GM21723 (cell line): ENCODE results near the gene ARRDC3.
A peak's percentile ranks its signal among the peaks of the same experiment; 100 is the strongest.

ENCODE experiments used
- ATAC-seq: cut with Tn5 transposase; IDR thresholded peaks from one replicate; pipeline ENCODE4 v1.9.1; 2021; ENCODE audit warnings: mild to moderate bottlenecking, moderate library complexity; ENCODE audit not compliant: unreplicated experiment

ARRDC3 gene

DNA sequence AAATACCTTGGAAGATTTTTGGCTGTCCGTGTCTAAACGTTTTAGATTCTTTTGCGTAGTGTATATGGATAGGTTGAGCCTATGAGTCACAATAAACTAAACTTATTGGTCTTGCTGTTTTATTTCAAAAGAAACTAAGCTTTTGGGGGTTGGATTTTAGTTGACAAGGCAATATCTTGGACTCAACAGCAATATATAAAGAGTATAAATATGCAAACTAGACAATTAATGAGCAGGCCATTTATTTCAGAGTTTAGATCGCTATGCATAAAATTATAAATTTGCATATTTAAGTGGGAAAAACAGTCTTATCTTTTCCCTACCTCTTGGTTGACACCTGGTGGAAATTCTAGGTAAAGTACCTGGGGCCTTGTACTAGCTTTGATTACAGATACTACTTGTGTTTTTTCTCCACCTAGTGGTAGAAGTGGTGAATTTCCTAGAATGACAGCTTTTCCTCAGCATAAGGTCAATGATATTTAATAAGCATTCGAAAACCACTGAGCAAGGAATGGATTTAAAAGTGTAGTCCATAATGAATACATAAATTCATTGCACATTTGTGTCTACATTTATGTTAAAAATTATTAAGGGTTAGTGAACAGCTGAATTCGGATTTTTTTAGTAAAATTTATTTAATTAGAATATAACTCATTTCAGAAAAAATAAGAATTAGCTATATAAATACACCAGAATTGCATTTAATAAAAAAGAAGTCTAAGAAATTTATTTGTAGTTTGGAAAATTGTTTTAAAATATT is 1.7 kb upstream of the ARRDC3 start:
- peak; percentile 16 for ATAC-seq

DNA sequence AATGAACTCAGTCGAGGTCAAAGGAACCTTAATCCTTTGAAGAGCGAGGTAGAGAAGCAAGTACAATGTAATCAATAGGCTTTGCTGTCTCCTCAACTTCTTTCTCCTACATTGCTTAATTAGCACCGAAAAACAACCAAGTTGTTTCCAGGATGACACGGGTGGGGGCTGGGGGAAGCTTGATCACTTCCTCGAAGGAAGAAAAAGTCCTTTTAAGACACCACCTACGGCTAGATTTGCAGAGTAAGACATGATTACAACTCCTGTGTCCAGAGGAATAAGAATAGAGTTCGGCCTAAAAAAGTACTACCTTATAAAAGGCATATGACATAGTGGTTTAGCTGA is 811 bp upstream of the ARRDC3 start:
- ATAC-seq = no peak

DNA sequence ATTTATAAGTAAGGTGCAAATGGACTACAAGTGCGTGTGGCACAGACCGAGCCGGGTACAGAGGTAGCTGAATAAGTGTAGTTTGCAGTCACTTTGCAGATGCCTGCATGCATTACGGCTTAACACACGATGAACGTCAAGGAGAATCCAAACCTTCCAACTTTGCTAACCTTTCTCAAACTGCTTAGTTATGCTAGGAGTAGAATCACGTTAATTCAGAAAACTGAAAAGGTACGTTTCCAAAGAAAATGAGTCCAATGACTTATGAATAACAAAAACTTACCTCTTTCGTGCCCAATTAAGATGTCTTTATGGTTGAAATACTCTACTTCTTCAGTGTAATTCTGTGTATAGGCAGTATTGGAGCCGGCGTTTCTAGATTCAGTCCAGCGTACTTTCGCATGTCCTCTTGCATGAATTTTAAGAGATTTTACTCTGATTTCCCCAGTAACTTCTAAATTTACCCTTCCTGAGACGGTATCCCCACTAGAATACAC is 539 bp downstream of the ARRDC3 start:
- ATAC-seq = no peak

DNA sequence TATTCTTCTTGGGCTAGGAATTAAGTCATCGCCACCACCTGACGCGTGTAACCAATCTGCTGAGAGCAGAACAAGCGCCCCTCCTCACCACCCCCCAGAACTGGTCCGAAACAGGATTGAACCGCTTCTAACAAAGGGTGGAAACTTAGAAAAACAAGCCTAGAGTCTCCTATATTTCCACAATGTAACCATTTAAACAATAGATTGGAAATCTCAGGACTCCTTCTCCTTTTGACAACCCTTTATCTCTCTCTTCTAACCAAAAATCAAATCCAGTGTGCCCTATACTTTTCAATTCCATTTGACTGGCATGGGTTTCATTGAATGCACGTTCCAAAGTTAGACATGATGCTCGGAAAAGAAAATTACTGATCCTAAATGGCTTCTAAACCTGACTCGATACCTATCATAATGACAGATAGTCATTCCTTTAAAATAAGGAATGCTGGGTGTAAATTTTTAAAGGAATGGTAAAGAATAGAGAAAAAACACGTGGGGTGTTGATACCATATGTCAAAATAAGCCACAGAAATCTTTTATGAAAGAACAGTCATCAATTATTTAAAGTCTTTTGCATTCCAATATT is 1.2 kb downstream of the ARRDC3 start:
- no peak for ATAC-seq

GRCh38 chr5:91381239-91381773 is 1.8 kb downstream of the ARRDC3 start:
- no peak for ATAC-seq

DNA sequence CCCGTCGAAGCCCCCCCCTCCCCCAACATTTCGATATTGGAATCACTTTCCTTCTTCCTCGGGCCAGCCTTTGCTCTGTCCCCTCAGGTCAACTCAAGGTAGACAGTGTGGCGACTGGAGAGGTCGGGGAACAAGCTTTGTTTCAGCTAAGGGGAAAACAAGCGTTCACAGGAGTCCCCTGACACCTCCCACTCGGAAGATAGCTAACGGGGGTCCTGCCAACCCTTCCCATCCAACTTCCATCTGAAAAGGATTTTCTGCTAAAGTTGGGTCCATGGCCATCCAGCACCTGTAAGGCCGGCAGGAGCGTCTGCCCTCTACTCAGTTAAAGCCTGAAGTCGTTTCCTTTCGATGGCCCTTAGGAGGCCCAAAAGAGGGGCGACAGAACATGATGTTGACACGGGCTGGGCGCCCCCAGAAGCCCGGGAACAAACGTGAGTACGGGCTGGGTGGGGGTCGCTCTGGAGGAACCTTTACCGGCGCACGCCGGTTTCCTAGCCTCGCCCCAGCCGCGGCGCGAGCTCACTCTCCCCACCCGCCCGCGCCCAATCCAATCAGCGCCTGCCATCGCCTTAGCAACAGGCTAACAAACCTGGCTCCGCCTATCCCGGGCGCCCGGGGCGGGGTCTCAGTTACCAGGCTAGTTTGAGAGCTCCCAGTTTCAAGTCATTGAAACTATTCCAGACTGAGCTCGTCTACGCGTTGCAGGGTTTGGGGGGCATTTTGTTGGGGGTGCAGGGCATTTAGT is 2.5 kb downstream of the ARRDC3 start:
- peak; percentile 49 for ATAC-seq

- ATAC-seq = peak; percentile 61
These were observed 3.1 kb downstream of the ARRDC3 start for GRCh38 chr5:91379914-91380490.

DNA sequence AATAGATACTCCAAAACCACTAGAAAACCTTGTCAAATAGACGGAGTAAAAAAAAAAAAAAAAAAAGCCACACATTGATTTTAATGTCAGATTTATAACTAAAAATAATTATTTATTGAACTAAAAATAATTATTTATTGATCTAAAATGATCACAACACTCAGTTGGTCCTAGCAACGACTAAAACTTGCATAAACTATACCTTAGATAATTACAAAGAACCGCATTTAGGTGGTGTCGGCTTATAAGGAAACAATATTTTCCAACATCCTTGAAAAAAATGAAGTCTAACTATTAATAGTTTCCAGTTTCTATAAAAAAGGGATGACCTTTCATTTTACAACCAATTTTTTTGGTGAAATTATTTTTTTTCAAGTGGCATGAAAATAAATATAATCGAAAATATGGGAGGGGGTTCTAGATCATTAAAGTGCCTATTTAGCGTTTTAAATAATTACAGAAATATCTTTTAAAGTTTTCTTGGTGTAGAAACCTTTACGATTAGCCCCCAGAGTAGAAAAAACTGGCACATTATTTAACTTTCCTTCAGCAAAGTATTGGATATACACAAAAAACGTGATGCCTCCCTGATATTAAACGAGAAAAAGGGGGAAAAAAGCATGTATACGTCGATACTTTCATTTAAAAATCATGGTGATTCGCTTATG is 3.7 kb downstream of the ARRDC3 start:
- ATAC-seq = no peak

- ATAC-seq = no peak
These were observed 4.3 kb downstream of the ARRDC3 start for GRCh38 chr5:91378752-91379211.

- ATAC-seq = no peak
These were observed 8.1 kb downstream of the ARRDC3 start for GRCh38 chr5:91374893-91375520.

- no peak for ATAC-seq
These were observed 9.5 kb downstream of the ARRDC3 start for GRCh38 chr5:91373600-91373999.

- ATAC-seq = no peak
These were observed 10.1 kb downstream of the ARRDC3 start for GRCh38 chr5:91373006-91373405.

DNA sequence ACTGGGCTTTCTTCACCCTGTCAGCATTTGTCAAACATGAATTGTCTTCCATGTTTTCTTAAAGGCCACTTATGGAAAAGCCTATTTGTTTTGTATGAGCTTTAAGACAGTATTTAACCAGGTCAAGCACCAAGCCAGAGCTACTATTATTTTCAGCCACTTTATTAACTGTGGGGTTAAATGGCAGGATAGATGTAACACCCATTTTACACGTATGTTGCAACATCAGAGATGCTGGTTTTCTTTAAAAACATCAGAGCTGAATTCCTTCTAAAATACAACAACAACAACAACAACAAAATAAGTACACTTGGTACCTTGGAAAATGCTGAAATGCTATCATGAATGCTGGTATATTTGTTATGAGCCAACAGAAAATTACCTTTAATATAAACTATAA is 13.6 kb downstream of the ARRDC3 start:
- no peak for ATAC-seq

GRCh38 chr5:91367908-91368648 is 15.0 kb downstream of the ARRDC3 start:
- no peak for ATAC-seq

- ATAC-seq = no peak
These were observed 15.8 kb downstream of the ARRDC3 start for GRCh38 chr5:91367344-91367743.

GRCh38 chr5:91366551-91366950 is 16.6 kb downstream of the ARRDC3 start:
- ATAC-seq = no peak

- ATAC-seq = no peak
These were observed 17.6 kb downstream of the ARRDC3 start for GRCh38 chr5:91365498-91365897.

GRCh38 chr5:91362935-91363334 is 20.2 kb downstream of the ARRDC3 start:
- ATAC-seq = no peak

- ATAC-seq = no peak
These were observed 21.3 kb downstream of the ARRDC3 start for GRCh38 chr5:91361790-91362189.
